ENCODE measurements around the gene RP2.

RP2 gene

GRCh38 chrX:46884799-46885198 is 48.0 kb downstream of the RP2 start:
- H3K27ac ChIP-seq, result no peak overlapping the region
- H3K4me1 ChIP-seq, result no peaks in the 10 kb centered on the region
- no peak overlapping the region for H2AFZ ChIP-seq
- H3K9me3 ChIP-seq (ENCODE audit: control insufficient read depth, low read length), result no peaks in the 10 kb centered on the region
- no peaks in the 10 kb centered on the region for H3K79me2 ChIP-seq
- H3K4me2 ChIP-seq (ENCODE audit: low read length), result no peak overlapping the region
- no peak for TF ChIP-seq CTCF (IDR thresholded peaks at IDR 0.05)
- no peaks in the 10 kb centered on the region for H3K27me3 ChIP-seq (ENCODE audit: control insufficient read depth, insufficient read depth, low read length)
- H3K9ac ChIP-seq, result no peak overlapping the region
- no peak overlapping the region for H3K4me3 ChIP-seq (ENCODE audit: low read depth, low read length)
- no peaks in the 10 kb centered on the region for H3K36me3 ChIP-seq (ENCODE audit: control insufficient read depth, insufficient read depth, low read length)

GRCh38 chrX:46898207-46898606 is 61.4 kb downstream of the RP2 start:
- Histone ChIP-seq H3K9me3 (ENCODE audit: control insufficient read depth, low read length) (no peaks in the 10 kb centered on the region), H3K27ac (no peak overlapping the region), H3K4me3 (ENCODE audit: low read depth, low read length) (no peak overlapping the region), H3K9ac (no peak overlapping the region), H2AFZ (no peak overlapping the region), H3K79me2 (no peaks in the 10 kb centered on the region), H3K4me1 (no peaks in the 10 kb centered on the region), H3K36me3 (ENCODE audit: control insufficient read depth, insufficient read depth, low read length) (no peaks in the 10 kb centered on the region), H3K4me2 (ENCODE audit: low read length) (no peak overlapping the region), H3K27me3 (ENCODE audit: control insufficient read depth, insufficient read depth, low read length) (no peaks in the 10 kb centered on the region)
- TF ChIP-seq CTCF (IDR thresholded peaks at IDR 0.05), result no peak

GRCh38 chrX:46903458-46904242 is 66.8 kb downstream of the RP2 start:
- peak overlapping the region; percentile 81 for H2AFZ ChIP-seq
- H3K79me2 ChIP-seq, result no peaks in the 10 kb centered on the region
- H3K4me2 ChIP-seq (ENCODE audit: low read length), result peak overlapping the region; percentile 77
- no peak overlapping the region for H3K9ac ChIP-seq
- H3K4me1 ChIP-seq, result no peaks in the 10 kb centered on the region
- peak overlapping the region; percentile 42 for H3K4me3 ChIP-seq (ENCODE audit: low read depth, low read length)
- H3K27me3 ChIP-seq (ENCODE audit: control insufficient read depth, insufficient read depth, low read length), result no peaks in the 10 kb centered on the region
- no peaks in the 10 kb centered on the region for H3K36me3 ChIP-seq (ENCODE audit: control insufficient read depth, insufficient read depth, low read length)
- no peak overlapping the region for H3K27ac ChIP-seq
- peak; percentile 63 for TF ChIP-seq CTCF (IDR thresholded peaks at IDR 0.05)
- no peaks in the 10 kb centered on the region for H3K9me3 ChIP-seq (ENCODE audit: control insufficient read depth, low read length)

- Histone ChIP-seq H2AFZ (no peak overlapping the region), H3K27ac (no peak overlapping the region), H3K79me2 (no peaks in the 10 kb centered on the region), H3K9ac (no peak overlapping the region), H3K4me2 (ENCODE audit: low read length) (no peak overlapping the region), H3K27me3 (ENCODE audit: control insufficient read depth, insufficient read depth, low read length) (no peaks in the 10 kb centered on the region), H3K36me3 (ENCODE audit: control insufficient read depth, insufficient read depth, low read length) (no peaks in the 10 kb centered on the region), H3K9me3 (ENCODE audit: control insufficient read depth, low read length) (no peaks in the 10 kb centered on the region), H3K4me1 (no peaks in the 10 kb centered on the region), H3K4me3 (ENCODE audit: low read depth, low read length) (no peak overlapping the region)
- no peak for TF ChIP-seq CTCF (IDR thresholded peaks at IDR 0.05)
These were observed 67.8 kb downstream of the RP2 start for GRCh38 chrX:46904626-46905025.

GRCh38 chrX:46910415-46910814 is 73.6 kb downstream of the RP2 start:
- Histone ChIP-seq H3K4me3 (ENCODE audit: low read depth, low read length) (no peak overlapping the region), H3K27ac (no peak overlapping the region), H2AFZ (no peak overlapping the region)

More at GRCh38 chrX:46910415-46910814, 73.6 kb downstream of the RP2 start:
- no peak overlapping the region for H3K9ac ChIP-seq
- no peaks in the 10 kb centered on the region for H3K36me3 ChIP-seq (ENCODE audit: control insufficient read depth, insufficient read depth, low read length)
- no peak overlapping the region for H3K4me2 ChIP-seq (ENCODE audit: low read length)
- H3K4me1 ChIP-seq, result no peaks in the 10 kb centered on the region
- H3K27me3 ChIP-seq (ENCODE audit: control insufficient read depth, insufficient read depth, low read length), result no peaks in the 10 kb centered on the region
- no peak for TF ChIP-seq CTCF (IDR thresholded peaks at IDR 0.05)
- H3K9me3 ChIP-seq (ENCODE audit: control insufficient read depth, low read length), result no peaks in the 10 kb centered on the region
- peaks cover 4% of the 10 kb centered on the region for H3K79me2 ChIP-seq
